ENCODE measurements around the gene MRGPRG.

The MRGPRG gene

DNA sequence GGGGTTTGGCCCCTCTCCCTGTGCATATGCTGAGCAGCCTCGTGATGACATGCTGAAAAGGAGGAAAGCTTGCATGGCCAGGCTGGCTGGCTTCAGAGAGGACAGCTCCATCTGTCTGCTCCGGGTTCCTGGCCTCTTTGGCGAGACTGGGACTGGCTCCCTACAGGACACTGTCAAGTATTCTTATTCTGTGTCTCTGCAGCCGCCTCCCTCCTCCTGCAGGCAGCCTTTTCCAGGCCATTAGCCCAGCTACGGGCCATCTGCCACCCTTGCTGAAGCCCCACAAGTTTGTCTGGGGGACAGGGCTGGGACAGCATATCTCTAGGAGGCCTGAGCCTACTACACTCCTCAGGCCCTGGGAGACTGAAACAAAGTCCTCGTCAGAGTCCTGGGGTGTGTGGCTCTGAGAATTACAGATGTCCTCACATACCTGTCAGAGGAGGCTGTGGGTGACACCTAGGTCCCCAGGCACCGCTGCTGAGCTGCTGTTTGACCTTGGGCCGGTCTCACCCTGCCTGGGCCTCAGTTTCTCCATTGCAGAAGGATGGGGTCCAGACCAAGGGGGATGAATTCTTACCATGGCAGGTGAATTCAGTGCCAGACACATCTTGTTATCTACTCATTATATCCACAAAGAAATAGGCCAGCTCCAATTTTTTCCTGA is 11.0 kb downstream of the MRGPRG start:
- DNase-seq (ENCODE audit: low read depth), result no peak

DNA sequence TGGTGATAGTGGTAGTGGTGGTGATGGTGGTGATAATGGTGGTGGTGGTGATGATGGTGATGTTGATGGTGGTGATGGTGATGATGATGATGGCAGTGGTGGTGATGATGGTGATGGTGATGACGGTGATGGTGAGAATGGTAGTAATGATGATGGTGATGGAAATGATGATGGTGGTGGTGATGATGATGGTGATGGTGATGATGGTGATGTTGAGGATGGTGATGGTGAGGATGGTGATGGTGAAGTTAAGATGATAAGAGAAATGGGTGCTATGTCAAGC is 11.8 kb downstream of the MRGPRG start:
- no peak for DNase-seq (ENCODE audit: low read depth)

DNA sequence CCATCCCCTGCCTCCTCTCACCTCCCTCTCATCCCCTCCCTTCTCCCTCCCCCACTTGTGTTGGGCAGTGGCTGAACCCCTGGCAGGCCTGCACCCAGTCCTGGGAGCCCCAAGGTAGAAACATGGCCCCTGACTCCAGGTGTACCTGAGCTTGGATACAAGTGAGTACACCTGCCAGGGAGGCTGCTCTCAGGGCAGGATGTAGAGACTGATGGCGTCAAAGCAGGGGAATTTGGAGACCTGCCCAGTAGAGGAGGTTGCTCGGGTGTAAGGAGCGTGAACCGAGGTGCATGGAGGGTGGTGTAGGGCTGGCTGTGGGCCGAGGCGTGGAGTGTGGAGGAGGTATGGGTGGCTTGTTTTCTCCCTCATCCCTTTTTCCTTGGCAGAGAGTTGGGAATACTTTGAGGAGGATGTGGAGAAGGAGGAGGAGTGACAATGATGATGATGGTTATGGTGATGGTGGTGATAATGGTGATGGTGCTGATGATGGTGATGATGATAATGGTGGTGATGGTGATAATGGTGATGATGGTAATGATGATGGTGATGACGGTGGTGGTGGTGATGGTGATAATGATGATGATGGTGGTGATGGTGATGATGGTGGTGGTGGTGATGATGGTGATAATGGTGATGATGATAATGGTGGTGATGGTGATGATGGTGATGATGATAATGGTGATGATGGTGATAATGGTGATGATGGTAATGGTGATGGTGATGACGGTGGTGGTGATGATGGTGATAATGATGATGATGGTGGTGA is 12.3 kb downstream of the MRGPRG start:
- no peak for DNase-seq (ENCODE audit: low read depth)

DNA sequence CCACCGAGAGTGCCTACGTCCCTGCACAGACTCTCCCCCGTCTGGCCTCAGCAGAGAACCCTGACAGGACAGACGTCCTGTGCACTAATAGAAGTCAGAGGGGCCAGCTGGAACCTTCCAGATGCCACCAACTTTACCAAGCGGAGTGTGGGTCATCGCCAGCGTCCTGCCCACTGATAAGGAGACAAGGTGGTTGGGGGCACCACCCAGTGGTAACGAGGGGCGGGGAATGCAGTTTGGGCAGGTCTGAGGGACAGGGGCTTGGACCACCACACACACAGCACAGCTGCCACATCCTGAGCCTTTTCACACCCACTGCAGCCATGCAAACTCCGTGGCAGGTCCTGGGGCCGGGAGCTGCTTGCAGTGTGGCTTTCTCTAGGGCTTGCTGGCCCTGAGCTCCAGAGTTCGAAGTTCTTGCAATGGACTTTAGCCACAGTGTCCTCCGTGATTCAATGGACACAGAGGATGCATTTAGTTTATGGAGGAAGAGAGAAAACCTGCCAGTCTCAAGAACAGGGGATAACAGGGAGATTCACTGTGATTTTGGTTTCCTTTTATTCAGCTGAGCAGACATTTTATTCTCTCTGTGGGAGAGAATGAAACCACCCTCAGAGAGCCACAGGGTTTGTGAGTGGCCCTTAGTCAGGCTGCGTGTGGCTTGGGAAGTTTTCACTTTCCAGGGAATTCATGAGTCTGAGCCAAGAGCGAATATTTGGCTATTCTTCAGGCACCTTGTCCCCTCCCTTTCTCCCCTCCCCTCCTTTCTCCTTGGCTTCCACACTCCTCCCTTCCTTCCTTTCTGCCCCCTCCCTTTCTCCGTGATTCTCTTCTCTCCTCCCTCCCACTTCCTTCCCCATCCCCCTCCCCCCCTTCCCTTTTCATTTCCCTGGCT is 13.1 kb downstream of the MRGPRG start:
- no peak for DNase-seq (ENCODE audit: low read depth)

DNA sequence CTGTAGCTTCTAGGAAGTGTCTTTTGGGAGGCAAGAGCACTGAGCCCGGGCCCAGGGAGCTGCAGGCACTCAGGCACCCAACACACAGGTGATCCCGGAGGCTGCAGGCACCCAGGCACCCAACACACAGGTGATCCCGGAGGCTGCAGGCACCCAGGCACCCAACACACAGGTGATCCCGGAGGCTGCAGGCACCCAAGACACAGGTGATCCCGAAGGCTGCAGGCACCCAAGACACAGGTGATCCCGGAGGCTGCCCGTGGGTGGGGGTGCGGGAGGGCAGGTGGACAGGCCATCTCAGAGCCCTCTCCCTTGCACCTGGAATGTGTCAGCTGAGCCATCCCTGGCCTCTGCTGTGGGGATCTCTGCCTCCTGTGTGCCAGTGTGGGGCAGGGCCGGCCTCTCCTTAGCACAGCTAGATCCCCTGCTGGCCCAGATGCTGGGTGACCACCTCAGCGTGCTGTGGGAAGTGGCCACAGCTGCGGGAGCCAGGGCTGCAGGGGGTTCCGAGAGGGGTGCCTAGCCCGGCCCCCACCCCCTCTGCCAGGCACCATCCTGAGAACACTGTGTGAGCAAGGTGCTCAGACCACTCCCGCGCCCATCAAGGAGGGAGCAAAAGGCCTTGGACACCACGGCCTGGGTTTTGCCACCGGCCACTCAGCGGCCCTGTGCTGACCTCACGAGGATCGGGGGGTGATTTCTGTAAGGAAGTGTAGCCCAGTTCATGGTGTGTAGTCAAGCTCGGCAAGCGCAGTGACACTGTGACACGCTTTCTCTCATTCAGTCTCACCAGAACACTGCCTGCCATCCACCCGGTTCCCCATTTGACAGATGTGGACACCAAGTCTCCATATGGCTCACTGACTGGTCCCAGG is 14.2 kb downstream of the MRGPRG start:
- DNase-seq (ENCODE audit: low read depth), result no peak

DNA sequence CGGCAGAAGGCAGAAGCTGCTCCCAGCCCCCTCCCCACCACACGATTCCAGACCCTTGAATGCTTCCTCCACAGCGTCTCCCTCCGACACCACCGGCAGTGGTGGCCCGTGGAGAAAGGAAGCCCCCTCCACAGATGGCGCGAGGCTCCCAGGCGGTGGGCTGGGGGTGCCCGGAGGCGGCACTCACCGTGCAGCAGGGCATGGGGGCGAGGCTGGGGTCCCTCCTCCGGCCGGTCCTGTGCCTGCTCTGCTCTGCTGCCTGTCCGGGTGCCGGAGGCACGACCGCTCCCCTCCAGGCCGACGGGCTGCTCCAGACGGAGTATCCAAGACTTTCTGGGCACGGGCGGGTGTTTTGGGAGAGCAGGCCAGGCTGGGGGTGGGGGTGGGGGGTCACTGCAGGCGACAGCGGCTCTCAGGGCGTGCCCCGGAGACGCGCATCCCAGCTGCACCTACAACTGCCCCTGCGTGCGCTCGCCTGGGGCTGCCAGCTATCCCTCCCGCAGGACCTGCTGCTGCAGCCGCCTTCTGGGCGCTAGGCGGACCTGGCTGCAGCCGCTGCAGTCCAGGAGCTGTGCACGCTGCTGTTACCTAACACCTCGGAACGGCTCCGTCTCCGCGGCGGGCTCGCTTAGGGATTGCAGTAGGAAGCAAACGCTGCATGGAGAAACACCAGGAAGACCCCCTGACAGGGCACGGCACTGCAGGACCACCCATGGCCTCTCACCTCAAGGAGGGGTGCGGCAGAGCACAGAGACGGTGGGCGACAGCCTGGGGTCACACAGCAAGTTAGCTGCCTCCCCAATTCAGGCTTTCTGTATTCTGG is 15.2 kb downstream of the MRGPRG start:
- DNase-seq (ENCODE audit: low read depth), result no peak

DNA sequence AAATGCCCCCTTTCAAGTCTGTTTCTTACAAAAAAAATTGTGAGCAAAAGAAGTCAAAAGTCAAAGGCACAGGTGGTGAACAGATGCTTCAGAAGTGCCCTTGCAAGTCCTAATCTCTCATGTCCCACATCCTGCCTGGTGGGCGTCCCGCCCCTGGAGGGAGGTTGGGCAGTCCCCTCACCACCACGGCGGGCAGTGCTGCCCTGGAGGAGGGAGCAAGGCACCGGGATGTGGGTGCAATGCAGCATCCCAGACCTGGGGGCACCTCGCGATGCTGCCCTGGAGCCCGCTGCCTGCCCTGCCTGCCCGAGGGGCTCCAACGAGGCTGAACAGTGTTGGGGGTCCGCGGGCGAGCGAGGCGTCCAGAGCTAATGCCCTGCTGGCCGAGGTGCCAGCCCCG is 15.9 kb downstream of the MRGPRG start:
- no peak for DNase-seq (ENCODE audit: low read depth)

DNA sequence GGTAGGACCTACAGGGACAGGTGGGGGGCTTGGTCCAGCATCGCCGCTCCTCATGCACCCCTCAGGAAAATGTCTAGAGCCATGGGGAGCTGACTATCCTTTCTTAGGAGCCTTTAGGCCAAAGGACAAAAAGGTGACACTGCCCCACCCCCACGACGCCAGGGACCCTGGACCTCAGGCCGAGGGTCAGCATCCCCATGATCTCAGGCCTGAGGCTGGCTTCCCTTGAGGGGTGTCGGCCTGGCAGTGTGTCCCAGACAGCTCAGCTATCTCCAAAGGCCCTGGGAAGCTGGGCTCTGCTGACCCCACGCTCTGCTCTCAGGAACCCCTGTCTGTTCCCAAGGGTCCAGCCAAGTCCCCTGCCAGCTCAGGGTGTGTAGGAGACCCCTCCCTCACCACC is 16.3 kb downstream of the MRGPRG start:
- no peak for DNase-seq (ENCODE audit: low read depth)

DNA sequence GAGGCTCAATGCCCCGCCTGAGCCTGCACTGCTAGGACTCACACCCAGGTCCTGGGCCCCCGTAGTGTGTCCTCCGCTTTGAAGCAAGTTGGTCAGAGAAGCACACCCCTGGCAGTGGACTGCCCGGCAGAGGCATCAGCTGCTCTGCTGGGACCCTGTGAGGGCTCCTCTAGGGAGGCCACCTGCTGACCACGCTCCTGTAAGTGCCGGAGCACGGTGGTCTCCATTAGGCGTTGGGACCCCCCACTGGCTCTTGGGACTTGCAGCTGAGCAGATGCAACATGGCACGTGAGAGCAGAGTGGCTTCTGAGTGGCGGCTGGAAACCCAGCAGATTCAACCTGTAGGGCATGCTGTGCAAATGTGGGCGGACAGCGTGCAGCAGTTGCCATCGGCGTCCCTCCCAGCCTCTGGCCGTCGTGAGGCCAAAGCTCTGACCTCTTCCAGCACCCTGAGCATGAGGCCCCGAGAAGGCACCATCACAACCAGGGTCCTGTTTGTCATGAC is 16.9 kb downstream of the MRGPRG start:
- no peak for DNase-seq (ENCODE audit: low read depth)

DNA sequence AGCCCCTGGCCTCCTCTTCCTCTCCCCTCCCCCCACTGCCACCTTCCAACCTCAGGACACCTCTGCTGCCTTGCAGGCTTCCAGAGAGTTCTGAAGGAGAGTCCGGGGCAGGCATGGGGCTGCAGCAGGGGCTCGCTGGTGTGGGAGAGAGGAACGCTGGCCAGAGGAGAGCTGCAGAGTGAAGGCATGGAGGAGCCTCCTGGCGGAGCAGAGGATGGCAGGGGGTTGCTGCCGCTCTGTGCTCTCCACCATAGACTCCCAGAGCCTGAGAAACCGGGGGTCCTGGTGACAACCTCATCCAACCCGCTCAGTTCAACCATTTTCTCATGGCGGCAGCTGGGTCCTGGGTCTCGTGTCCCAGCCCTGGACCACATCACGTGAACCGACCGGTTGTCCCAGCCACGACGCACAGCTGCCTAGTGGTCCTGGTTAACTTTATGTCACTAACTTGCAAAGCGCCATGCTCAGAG is 17.5 kb downstream of the MRGPRG start:
- DNase-seq (ENCODE audit: low read depth), result no peak

DNA sequence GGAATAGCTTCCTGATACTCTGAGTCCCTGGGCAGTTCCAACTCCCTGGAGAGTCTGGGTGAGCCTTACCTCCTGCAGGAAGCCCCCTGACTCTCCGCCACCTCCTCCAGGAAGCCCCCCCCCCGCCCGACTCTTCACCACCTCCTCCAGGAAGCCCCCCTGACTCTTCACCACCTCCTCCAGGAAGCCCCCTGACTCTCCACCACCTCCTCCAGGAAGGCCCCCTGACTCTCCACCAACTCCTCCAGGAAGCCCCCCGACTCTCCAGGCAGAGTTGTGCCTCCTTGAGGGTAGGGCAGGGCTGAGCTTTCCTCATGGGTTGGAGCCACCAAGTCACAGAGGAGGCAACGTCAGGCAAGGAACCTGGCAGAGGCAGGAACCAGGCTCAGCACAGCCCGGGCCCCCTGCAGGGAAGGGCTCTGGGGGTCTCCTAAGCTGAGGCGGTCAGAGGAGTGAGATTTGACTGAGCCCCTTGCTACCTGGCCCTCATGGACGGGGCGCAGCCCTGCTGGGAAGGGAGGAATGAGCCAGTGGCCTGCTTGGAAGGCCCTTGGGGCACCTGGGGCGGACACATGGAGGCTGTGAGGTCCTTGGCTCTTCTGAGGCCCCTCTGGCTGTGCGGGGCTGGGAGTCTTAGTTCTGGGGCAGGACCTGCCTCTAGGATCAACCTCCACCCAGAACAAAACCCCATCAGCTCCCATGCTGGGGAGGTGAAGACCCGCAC is 18.1 kb downstream of the MRGPRG start:
- no peak for DNase-seq (ENCODE audit: low read depth)

DNA sequence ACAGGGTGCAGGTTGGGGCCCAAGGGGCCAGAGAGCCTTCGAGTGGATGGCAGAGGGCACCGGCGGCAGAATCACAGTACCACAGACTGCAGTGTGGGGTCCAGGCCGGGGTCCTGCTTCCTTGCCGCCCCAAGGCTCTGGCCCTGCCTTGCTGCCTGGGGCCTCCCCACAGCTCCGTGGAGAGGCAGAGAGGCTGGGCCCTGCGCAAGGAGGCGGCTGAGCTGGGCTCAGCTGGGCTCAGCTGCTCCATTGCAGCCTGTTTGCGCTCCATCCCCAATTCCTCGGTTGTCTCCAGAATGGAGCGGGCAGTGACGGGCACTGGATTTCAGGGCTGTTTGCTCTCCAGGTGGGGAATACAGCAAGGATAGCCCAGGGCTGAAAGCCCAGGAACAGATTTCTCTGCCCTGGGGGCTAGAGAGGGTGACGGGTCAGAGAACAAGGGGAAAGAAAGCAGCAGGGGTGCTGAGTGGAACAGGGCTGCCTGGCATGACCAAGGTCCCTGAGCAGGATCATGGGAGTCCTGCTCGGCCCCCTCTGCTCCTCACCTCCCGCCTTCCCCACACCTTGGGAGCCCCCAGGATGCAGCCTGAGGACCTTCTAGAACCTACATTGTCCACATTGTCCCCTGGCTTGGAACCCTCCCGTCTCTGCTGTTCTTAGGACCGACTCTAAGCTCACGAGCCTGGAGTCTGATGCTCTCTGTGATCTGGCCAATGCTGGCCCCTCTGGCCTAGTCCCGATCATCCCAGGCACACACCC is 18.9 kb downstream of the MRGPRG start:
- DNase-seq (ENCODE audit: low read depth), result no peak

DNA sequence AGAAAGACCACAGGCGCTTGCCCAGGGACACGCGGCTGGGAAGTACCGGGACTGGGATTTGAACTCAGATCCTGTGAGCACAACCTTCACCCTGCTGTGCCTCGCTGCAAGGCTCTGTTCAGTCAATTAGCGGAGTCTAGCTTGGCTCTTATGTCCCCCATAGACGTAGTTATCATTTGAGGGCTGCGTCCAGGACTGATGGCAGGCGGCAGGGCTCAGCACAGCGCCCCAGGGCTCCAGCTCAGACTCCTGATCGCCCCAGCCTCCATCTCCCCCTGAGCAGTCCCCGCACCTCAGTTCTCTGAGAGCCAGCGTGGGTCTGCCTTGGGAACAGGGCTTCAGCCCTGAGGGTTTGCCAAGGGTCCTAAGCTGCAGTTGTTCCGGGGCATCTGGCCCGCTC is 19.8 kb downstream of the MRGPRG start:
- no peak for DNase-seq (ENCODE audit: low read depth)

DNA sequence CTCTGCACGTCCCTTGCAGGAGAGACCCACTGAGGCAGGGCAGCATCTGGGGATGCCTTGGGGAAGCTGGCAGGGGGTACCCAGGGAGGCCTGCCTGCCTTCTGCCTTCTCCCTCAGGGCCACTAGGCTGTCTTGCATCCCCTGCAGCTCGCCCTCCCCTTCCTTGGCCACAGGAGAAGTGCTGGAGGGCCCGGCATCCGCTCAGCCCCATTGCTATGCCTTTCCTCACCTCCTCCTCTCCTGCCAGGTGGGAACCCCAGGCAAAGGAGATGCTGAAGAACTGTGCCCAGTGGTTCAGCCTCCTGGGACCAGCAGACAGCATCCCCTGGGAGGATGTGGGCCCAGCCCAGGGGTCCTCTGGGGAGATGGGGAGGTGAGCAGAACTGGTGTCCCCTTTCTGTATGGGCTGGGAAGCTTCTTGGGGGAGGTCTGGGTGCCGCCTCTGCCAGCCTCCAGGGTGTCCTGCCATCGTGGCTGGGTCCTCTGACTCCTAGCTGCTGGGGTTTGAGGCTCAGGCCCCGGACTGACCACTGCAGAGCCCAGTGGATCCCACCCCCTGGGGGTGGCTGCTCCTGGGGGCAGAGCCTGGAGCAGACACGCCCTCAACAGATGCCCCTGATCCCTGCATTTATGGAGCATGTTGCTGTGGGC is 20.6 kb downstream of the MRGPRG start:
- no peak for DNase-seq (ENCODE audit: low read depth)

DNA sequence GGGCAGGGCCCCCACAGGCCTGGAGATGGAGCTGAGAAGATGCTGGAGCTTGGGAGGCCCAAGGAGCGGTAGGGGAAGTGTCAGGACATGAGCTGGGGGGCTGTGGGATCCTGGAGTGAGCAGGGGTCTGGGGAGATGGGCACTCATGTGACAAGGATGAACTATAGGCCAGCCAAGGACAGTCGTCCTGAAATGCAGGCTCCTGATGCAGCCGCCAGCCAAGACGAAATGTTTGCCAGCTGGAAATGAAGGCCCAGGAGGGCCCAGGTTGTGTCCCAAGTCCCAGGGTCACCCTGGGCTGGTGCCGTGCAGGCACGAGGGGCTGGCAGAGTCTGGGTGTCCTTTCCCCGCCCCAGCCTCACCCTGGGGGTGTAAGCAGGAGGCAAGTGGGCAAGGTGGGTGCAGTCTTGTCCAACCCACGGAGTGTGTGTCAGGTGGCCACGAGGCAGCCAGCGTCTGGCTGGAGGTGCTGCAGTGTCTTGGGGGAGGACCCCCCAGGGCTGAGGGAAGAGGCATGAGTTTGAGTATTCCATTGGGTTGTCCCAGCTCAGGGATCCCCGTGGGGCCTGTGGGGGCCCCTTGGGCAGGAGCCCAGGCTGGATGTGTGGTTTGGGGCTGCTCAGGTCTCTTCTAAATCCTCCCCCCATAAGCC is 21.4 kb downstream of the MRGPRG start:
- DNase-seq (ENCODE audit: low read depth), result no peak

DNA sequence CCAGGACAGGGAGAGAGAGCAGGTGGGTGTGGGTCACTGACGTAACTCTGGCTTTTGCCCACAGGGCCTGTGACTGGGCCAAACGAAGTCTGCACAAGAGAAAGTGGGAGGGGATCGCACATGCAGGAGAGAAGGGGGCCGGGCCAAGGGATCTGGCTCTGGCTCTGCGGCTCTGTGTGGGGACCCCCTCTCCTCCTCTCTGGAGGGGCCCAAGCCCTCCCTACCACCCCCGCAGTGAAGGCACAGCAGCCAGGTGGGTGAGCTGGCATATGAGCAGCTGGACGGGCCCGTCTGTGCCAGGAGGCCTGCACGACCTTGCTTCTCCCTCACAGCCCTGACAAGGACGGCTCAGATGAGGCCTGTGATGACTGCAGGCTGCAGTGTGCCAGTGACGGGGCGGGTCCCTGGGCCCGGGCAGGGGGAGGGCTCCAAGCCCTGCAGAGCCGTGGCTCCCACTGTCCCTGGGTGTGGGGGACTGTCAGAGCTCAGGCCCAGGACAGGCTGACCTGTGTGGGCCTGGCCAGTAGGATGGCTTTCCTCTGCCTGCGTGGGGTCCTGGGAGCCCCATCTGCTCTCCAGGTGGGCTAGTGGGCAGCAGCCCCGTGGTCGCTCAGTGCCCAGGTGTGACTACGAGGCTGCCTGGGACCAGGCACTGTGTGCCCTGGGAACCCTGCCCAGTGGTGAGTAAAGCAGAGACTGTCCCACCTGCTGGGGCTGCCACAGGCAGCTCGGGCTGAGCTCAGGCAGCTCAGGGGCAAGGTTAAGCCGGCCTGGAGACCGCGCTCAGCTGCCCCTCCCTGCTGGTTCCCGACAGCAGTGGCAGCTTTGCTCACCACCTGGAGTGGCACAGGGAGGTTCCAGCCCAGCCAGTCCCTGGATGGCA is 22.2 kb downstream of the MRGPRG start:
- no peak for DNase-seq (ENCODE audit: low read depth)

Data from stimulated activated CD8-positive, alpha-beta memory T cell treated with anti-CD3 and anti-CD28 coated beads, Interleukin-7, amount 100 ng/mL, for 24 hours (primary cell).